Hepatocyte (in vitro differentiated cells): ENCODE measurements around the gene HHATL.

ENCODE experiments used
- CTCF ChIP-seq: fragments of 200-600 bp; sonication (generic); IDR thresholded peaks from 2 replicates; pipeline ENCODE4 v1.5.1; 2016; ENCODE audit warnings: antibody characterized with exemption, mild to moderate bottlenecking; ENCODE audit not compliant: poor library complexity
- EZH2 ChIP-seq: fragments of 200-600 bp; sonication (generic); IDR thresholded peaks from 2 replicates; pipeline ENCODE4 v1.6.1; 2016; ENCODE audit warnings: antibody characterized with exemption, mild to moderate bottlenecking, borderline replicate concordance
- EZH2phosphoT487 ChIP-seq: fragments of 200-600 bp; sonication (generic); IDR thresholded peaks from one replicate; pipeline ENCODE4 v1.6.1; 2018; ENCODE audit warnings: antibody characterized with exemption, mild to moderate bottlenecking, low read depth, moderate library complexity; ENCODE audit not compliant: unreplicated experiment, severe bottlenecking

GRCh38 chr3:42703695-42704025 lies 1.1 kb upstream of the HHATL start:
- no peak for TF ChIP-seq CTCF
- TF ChIP-seq EZH2 = no peak
- no peak for TF ChIP-seq EZH2phosphoT487
